SK-N-SH (cell line): ENCODE data around the gene ACTL8.

Experiments
- FOXM1 ChIP-seq: IDR thresholded peaks from 2 replicates; pipeline ENCODE4 v1.4.0; 2012; ENCODE audit warnings: low read depth, mild to moderate bottlenecking
- TAF1 ChIP-seq: IDR thresholded peaks from 2 replicates; pipeline ENCODE4 v1.6.1; 2012; ENCODE audit warnings: low read depth, mild to moderate bottlenecking, low read length, moderate library complexity, borderline replicate concordance
- TCF12 ChIP-seq: IDR thresholded peaks from 2 replicates; pipeline ENCODE4 v1.4.0; 2012
- TF ChIP-seq, protein P1 (sequence below): fragments of 200-600 bp; sonication (generic); IDR thresholded peaks from 2 replicates; pipeline ENCODE4 v1.6.1; 2017; ENCODE audit warnings: antibody characterized with exemption, mild to moderate bottlenecking, moderate library complexity

DNA sequence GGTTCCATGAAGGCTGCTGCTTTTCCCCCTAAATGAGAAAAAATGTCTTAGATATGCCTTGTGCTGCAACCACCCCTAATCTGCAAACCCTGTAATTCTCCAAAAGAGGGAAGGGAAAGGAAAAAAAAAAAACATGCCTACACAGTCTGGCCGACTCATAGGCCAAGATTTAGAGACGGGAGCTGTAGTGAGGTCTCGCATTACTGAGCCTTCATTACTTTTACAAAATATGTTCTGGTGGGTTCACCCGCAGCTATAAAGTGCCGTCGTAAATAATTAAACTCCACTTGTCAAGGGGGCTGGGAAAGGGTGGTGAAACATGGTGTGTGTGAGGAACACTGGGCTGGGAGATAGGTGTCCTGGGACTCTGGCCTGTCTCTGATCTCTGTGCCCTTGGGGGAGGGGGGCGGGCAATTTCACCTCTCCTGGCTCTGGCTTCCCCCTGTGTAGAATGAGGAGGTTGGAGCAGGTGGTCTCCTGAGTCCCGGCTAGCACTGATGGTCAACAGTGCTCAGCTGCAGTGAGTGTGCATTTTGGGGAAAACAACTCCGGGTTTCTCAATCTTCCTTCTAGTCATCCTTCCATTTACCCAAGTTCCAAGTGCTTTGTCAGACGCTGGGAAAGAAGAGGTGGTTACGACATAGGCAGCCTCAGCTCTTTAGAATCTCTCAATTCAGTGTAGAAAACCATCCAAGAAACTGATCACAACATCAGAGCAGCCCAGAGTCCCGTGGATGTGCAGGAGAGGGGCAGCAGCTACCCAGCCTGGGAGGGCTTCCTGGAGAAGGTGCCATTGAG is 82.3 kb downstream of the ACTL8 start:
- TF ChIP-seq, protein P1, sequence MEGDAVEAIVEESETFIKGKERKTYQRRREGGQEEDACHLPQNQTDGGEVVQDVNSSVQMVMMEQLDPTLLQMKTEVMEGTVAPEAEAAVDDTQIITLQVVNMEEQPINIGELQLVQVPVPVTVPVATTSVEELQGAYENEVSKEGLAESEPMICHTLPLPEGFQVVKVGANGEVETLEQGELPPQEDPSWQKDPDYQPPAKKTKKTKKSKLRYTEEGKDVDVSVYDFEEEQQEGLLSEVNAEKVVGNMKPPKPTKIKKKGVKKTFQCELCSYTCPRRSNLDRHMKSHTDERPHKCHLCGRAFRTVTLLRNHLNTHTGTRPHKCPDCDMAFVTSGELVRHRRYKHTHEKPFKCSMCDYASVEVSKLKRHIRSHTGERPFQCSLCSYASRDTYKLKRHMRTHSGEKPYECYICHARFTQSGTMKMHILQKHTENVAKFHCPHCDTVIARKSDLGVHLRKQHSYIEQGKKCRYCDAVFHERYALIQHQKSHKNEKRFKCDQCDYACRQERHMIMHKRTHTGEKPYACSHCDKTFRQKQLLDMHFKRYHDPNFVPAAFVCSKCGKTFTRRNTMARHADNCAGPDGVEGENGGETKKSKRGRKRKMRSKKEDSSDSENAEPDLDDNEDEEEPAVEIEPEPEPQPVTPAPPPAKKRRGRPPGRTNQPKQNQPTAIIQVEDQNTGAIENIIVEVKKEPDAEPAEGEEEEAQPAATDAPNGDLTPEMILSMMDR = no peak
- TF ChIP-seq FOXM1 = no peak
- no peak for TF ChIP-seq TAF1
- no peak for TF ChIP-seq TCF12
